KMS-11 (cell line): ENCODE measurements around the gene TK2.

Experiments used
- H2AFZ ChIP-seq: fragments of 200-600 bp; sonication (generic); 2 replicates; pipeline ENCODE4 v1.6.1; 2016; ENCODE audit warnings: antibody characterized with exemption, mixed run types, low read depth
- H3K27ac ChIP-seq: fragments of 200-600 bp; sonication (generic); 2 replicates; pipeline ENCODE4 v1.6.1; 2016; ENCODE audit warnings: mild to moderate bottlenecking, mixed run types
- H3K27me3 ChIP-seq: fragments of 200-600 bp; sonication (generic); 2 replicates; pipeline ENCODE4 v1.6.1; 2017; ENCODE audit warnings: mild to moderate bottlenecking, low read depth, mixed run types, moderate library complexity; ENCODE audit not compliant: insufficient read depth
- H3K36me3 ChIP-seq: fragments of 200-600 bp; sonication (generic); 2 replicates; pipeline ENCODE4 v1.6.1; 2017; ENCODE audit warnings: mild to moderate bottlenecking, mixed run types; ENCODE audit not compliant: insufficient read depth
- H3K4me1 ChIP-seq: fragments of 200-600 bp; sonication (generic); 2 replicates; pipeline ENCODE4 v1.6.1; 2016; ENCODE audit warnings: mild to moderate bottlenecking, low read depth, mixed run types; ENCODE audit not compliant: poor library complexity, severe bottlenecking
- H3K4me2 ChIP-seq: fragments of 200-600 bp; sonication (generic); 2 replicates; pipeline ENCODE4 v1.7.0; 2016; ENCODE audit warnings: mild to moderate bottlenecking, mixed run types
- H3K4me3 ChIP-seq: fragments of 200-600 bp; sonication (generic); IDR thresholded peaks from 2 replicates; pipeline ENCODE4 v1.6.1; 2017; ENCODE audit warnings: low read depth, low read length, mixed read lengths; ENCODE audit not compliant: insufficient read depth
- H3K79me2 ChIP-seq: fragments of 200-600 bp; sonication (generic); 2 replicates; pipeline ENCODE4 v1.6.1; 2016; ENCODE audit warnings: low read depth, mixed run types; ENCODE audit not compliant: insufficient read depth
- H3K9ac ChIP-seq: fragments of 200-600 bp; sonication (generic); 2 replicates; pipeline ENCODE4 v1.6.1; 2016; ENCODE audit warnings: mild to moderate bottlenecking, mixed run types
- H4K20me1 ChIP-seq: fragments of 200-600 bp; sonication (generic); 2 replicates; pipeline ENCODE4 v1.6.1; 2016; ENCODE audit warnings: mild to moderate bottlenecking, mixed run types; ENCODE audit not compliant: insufficient read depth
- CTCF ChIP-seq: fragments of 200-600 bp; sonication (generic); conservative IDR thresholded peaks from 2 replicates; pipeline ENCODE4 v1.6.1; 2017; ENCODE audit warnings: low read depth, mild to moderate bottlenecking, antibody characterized with exemption, low read length, moderate library complexity, mixed read lengths

The TK2 gene

GRCh38 chr16:66560107-66560506 lies 10.2 kb upstream of the TK2 start:
- no peak overlapping the region for H3K9ac ChIP-seq
- no peaks in the 10 kb centered on the region for H3K27me3 ChIP-seq
- H3K36me3 ChIP-seq = no peaks in the 10 kb centered on the region
- H4K20me1 ChIP-seq = no peaks in the 10 kb centered on the region
- no peak for TF ChIP-seq CTCF
- H3K4me3 ChIP-seq = no peak overlapping the region
- no peak overlapping the region for H3K4me2 ChIP-seq
- no peak overlapping the region for H2AFZ ChIP-seq
- H3K27ac ChIP-seq = no peak overlapping the region
- peaks cover 42% of the 10 kb centered on the region for H3K79me2 ChIP-seq
- H3K4me1 ChIP-seq = peaks cover 25% of the 10 kb centered on the region

- no peaks in the 10 kb centered on the region for H3K36me3 ChIP-seq
- H3K27me3 ChIP-seq = no peaks in the 10 kb centered on the region
- no peaks in the 10 kb centered on the region for H4K20me1 ChIP-seq
- H3K4me1 ChIP-seq = peaks cover 65% of the 10 kb centered on the region
- no peak overlapping the region for H3K9ac ChIP-seq
- H3K4me2 ChIP-seq = peak overlapping the region; percentile 93; the same call in 1 of the 2 replicates
- H3K27ac ChIP-seq = no peak overlapping the region
- H3K4me3 ChIP-seq = no peak overlapping the region
- TF ChIP-seq CTCF = no peak
- H3K79me2 ChIP-seq = peaks cover 64% of the 10 kb centered on the region
- no peak overlapping the region for H2AFZ ChIP-seq
These were observed 4.6 kb upstream of the TK2 start for GRCh38 chr16:66554495-66554894.

GRCh38 chr16:66554021-66554420 lies 4.1 kb upstream of the TK2 start:
- no peak overlapping the region for H3K9ac ChIP-seq
- peak overlapping the region; percentile 93 for H3K4me2 ChIP-seq
- H3K4me3 ChIP-seq = no peak overlapping the region
- TF ChIP-seq CTCF = no peak
- no peaks in the 10 kb centered on the region for H3K36me3 ChIP-seq
- no peak overlapping the region for H3K27ac ChIP-seq
- no peak overlapping the region for H2AFZ ChIP-seq
- H3K79me2 ChIP-seq = peaks cover 59% of the 10 kb centered on the region
- no peaks in the 10 kb centered on the region for H3K27me3 ChIP-seq
- H4K20me1 ChIP-seq = no peaks in the 10 kb centered on the region
- peaks cover 67% of the 10 kb centered on the region for H3K4me1 ChIP-seq

GRCh38 chr16:66553223-66553622 lies 3.3 kb upstream of the TK2 start:
- Histone ChIP-seq H3K4me1 (peaks cover 72% of the 10 kb centered on the region), H3K27me3 (no peaks in the 10 kb centered on the region), H3K9ac (peak overlapping the region; percentile 76), H4K20me1 (no peaks in the 10 kb centered on the region), H3K27ac (no peak overlapping the region), H3K4me3 (no peak overlapping the region), H3K4me2 (peak overlapping the region; percentile 93), H2AFZ (peak overlapping the region; percentile 82; the same call in 1 of the 2 replicates), H3K79me2 (peaks cover 51% of the 10 kb centered on the region), H3K36me3 (no peaks in the 10 kb centered on the region)
- no peak for TF ChIP-seq CTCF
